ENCODE data around the gene OR4D11. TPM values are rescaled to one million over a fixed set of nuclear protein-coding genes. Genes with fewer than 3 reads are reported as not detected.
"Not testable (repeated sequence)": the region's sequence is repeated elsewhere in the genome, so short reads cannot be mapped to it uniquely, and the experiment has no call there.

OR4D11 gene
- total RNA-seq, 2 donors from 2014 or later = not detected

DNA sequence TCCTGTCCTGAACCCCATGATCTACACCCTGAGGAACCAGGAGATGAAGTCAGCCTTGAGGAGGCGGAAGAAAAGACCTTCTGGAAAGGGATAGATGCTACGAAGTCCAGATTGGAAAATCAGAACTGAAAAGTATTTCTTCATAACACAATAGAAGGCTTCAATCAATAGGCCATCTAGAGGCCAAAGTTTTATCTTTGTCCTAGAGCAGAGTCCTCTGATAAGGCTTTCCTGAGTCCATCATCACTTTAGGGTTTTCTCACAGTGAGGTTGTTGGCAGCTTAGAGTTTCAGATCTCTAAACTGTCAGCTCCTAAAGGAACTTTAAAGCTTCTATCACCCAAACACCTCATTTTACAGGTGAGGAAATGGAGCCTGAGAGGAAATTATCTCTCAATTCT is 29.2 kb downstream of the OR4D11 start:
- no peak for DNase-seq
- WGBS, 2 donors = 67% methylated on average over 2 of the region's 2 CpGs
- TF ChIP-seq POLR2A (IDR thresholded peaks at IDR 0.05) = no peak
- TF ChIP-seq, protein P1, sequence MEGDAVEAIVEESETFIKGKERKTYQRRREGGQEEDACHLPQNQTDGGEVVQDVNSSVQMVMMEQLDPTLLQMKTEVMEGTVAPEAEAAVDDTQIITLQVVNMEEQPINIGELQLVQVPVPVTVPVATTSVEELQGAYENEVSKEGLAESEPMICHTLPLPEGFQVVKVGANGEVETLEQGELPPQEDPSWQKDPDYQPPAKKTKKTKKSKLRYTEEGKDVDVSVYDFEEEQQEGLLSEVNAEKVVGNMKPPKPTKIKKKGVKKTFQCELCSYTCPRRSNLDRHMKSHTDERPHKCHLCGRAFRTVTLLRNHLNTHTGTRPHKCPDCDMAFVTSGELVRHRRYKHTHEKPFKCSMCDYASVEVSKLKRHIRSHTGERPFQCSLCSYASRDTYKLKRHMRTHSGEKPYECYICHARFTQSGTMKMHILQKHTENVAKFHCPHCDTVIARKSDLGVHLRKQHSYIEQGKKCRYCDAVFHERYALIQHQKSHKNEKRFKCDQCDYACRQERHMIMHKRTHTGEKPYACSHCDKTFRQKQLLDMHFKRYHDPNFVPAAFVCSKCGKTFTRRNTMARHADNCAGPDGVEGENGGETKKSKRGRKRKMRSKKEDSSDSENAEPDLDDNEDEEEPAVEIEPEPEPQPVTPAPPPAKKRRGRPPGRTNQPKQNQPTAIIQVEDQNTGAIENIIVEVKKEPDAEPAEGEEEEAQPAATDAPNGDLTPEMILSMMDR (IDR thresholded peaks at IDR 0.05) = no peak

DNA sequence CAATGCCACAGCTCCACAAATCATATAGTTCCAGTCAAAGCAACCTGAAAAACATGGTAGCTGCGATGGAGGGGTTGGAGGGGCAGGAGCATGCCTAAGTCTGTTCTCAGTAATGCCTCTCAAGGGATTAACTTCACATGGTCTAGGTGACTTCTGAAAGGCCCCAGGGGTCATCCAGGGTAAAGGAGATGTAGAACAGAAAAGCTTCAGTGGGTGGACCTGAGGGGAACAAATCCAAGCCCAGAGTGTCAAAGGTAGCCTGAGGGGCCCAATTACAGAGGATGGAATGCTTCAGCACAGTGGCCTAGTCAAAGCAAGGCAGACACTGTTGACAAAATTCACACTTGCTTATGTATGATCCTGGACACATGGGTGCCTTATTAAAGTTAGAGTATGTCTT is 31.3 kb downstream of the OR4D11 start:
- DNase-seq = no peak
- H3K9me3 ChIP-seq = no peaks in the 10 kb centered on the region
- no peak overlapping the region for H3K27ac ChIP-seq
- intact Hi-C loops (cut with DNase I) = no loop called here
- no peak overlapping the region for H3K4me3 ChIP-seq
- no peaks in the 10 kb centered on the region for H3K36me3 ChIP-seq (replicated peaks in 1 of 2; ENCODE audit: insufficient read depth in 1 of 2, low read depth in 2 of 2)
- no peaks in the 10 kb centered on the region for H3K27me3 ChIP-seq
- ATAC-seq = no peak
- H3K4me1 ChIP-seq = peaks cover 7% of the 10 kb centered on the region
- TF ChIP-seq, protein P1 (IDR thresholded peaks at IDR 0.05) = no peak
- WGBS, 2 donors = 72 to 100% methylated on average over 1 of the region's 1 CpG

More for the DNA sequence above, 29.2 kb downstream of the OR4D11 start:
- Histone ChIP-seq H3K36me3 (replicated peaks in 1 of 2; ENCODE audit: insufficient read depth in 1 of 2, low read depth in 2 of 2) (no peaks in the 10 kb centered on the region), H3K9me3 (no peaks in the 10 kb centered on the region), H3K27me3 (no peaks in the 10 kb centered on the region), H3K4me1 (peaks cover 1% of the 10 kb centered on the region), H3K4me3 (no peak overlapping the region), H3K27ac (no peak overlapping the region)
- intact Hi-C loops (cut with DNase I) = no loop called here
- ATAC-seq = no peak

DNA sequence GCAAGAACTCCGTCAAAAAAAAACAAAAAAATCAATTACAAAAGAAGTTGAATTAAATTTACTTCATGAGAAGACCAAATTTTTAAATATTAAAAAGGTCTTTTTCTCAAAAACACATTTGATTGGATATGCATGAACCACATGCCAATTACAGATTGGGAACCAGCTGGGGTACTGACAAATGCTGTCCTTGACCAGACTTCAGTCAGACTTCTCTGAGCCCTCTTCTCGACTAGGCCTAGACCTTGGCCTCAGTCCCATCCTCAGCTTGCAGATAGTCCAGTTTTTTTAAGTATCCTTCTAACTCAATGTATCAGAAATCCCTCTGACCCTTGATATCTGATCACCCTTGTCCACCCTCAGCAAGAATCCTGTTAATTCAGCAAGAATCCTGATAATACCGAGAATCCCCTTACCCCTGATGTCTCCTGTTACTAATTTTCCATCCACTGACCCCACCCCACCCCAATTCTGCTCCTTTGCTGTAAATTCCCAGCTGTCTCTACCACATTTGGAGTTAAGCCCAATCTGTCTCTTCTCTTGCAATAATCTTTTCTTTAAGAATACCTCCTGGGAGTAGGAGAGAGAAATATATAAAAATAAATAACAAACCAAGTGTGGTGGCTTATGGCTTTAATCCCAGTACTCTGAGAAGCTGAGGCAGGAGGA is 38.9 kb downstream of the OR4D11 start:
- 62 to 65% methylated on average over 3 of the region's 3 CpGs for WGBS, 2 donors
- Histone ChIP-seq H3K4me3 (no peak overlapping the region), H3K27me3 (no peaks in the 10 kb centered on the region), H3K36me3 (replicated peaks in 1 of 2; ENCODE audit: insufficient read depth in 1 of 2, low read depth in 2 of 2) (no peaks in the 10 kb centered on the region), H3K4me1 (peaks cover 7% of the 10 kb centered on the region), H3K27ac (no peak overlapping the region), H3K9me3 (no peaks in the 10 kb centered on the region)
- intact Hi-C loops (cut with DNase I) = loop anchor here (5.0 to 10.0 kb wide), 2 partner anchors 63 to 135 kb away; no protein-coding TSS in a partner anchor
- ATAC-seq (no peak), DNase-seq (no peak)
- TF ChIP-seq, protein P1 (IDR thresholded peaks at IDR 0.05) = no peak
- TF ChIP-seq POLR2A (IDR thresholded peaks at IDR 0.05) = no peak

DNA sequence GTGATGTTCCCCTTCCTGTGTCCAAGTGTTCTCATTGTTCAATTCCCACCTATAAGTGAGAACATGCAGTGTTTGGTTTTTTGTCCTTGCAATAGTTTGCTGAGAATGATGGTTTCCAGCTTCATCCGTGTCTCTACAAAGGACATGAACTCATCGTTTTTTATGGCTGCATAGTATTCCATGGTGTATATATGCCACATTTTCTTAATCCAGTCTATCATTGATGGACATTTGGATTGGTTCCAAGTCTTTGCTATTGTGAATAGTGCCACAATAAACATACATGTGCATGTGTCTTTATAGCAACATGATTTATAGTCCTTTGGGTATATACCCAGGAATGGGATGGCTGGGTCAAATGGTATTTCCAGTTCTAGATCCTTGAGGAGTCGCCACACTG is 40.3 kb downstream of the OR4D11 start:
- not testable (repeated sequence) for H3K9me3 ChIP-seq; H3K4me1 ChIP-seq; H3K27ac ChIP-seq; ATAC-seq; H3K36me3 ChIP-seq (replicated peaks in 1 of 2; ENCODE audit: insufficient read depth in 1 of 2, low read depth in 2 of 2); H3K4me3 ChIP-seq; H3K27me3 ChIP-seq; DNase-seq
- intact Hi-C loops (cut with DNase I) = loop anchor here (5.0 to 10.0 kb wide), 2 partner anchors 61 to 134 kb away; no protein-coding TSS in a partner anchor
- WGBS, 2 donors = 81 to 92% methylated on average over 1 to 2 of the region's 3 CpGs

DNA sequence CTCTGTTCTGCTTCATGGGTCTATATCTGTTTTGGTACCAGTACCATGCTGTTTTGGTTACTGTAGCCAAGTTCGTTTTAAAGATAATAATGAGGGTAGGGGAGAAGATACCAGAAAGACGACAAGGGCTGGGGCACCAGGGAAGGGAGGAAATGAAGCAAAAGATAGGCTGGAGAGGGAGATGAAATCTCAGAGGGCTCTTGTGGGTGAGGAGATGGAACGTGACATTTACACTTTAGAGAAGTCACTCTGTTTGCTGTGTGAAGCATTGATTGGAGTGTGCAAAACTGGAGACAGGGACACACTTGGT is 41.4 kb downstream of the OR4D11 start:
- intact Hi-C loops (cut with DNase I) = loop anchor here (5.0 to 10.0 kb wide), 2 partner anchors 60 to 132 kb away; no protein-coding TSS in a partner anchor
- TF ChIP-seq POLR2A (IDR thresholded peaks at IDR 0.05) = no peak
- TF ChIP-seq, protein P1 (IDR thresholded peaks at IDR 0.05) = no peak
- ATAC-seq = no peak
- H3K4me1 ChIP-seq = no peaks in the 10 kb centered on the region
- H3K27me3 ChIP-seq = no peaks in the 10 kb centered on the region
- 59 to 64% methylated on average over 3 of the region's 3 CpGs for whole genome bisulfite sequencing, 2 donors
- no peak overlapping the region for H3K4me3 ChIP-seq
- no peak for DNase-seq
- no peaks in the 10 kb centered on the region for H3K9me3 ChIP-seq
- no peaks in the 10 kb centered on the region for H3K36me3 ChIP-seq (replicated peaks in 1 of 2; ENCODE audit: insufficient read depth in 1 of 2, low read depth in 2 of 2)
- no peak overlapping the region for H3K27ac ChIP-seq

Data from body of pancreas (tissue), 4 donors.